NCI-H82 treated with DMSO at 0.1 percent for 48 hours (cell line): ENCODE data around the gene BACH2.

Experiments used
- DNase-seq: peaks from one replicate; lab custom pipeline; 2025; ENCODE audit not compliant: unreplicated experiment; lab: John Stamatoyannopoulos, UW

The BACH2 gene

GRCh38 chr6:90302320-90302719 lies 5.7 kb upstream of the BACH2 start:
- DNase-seq: no peak

GRCh38 chr6:90301816-90302215 lies 5.2 kb upstream of the BACH2 start:
- no peak for DNase-seq

GRCh38 chr6:90298459-90299053 lies 1.9 kb upstream of the BACH2 start:
- DNase-seq: no peak

GRCh38 chr6:90297867-90298381 lies 1.3 kb upstream of the BACH2 start:
- no peak for DNase-seq

GRCh38 chr6:90297115-90297866 lies 648 bp upstream of the BACH2 start:
- no peak for DNase-seq

GRCh38 chr6:90295854-90296340 lies 746 bp downstream of the BACH2 start:
- DNase-seq: peak; percentile 25

GRCh38 chr6:90294989-90295853 lies 1.4 kb downstream of the BACH2 start:
- DNase-seq: no peak

- no peak for DNase-seq
These were observed 2.0 kb downstream of the BACH2 start for GRCh38 chr6:90294614-90294988.

- DNase-seq: no peak
These were observed 2.6 kb downstream of the BACH2 start for GRCh38 chr6:90294008-90294511.

GRCh38 chr6:90293319-90293953 lies 3.2 kb downstream of the BACH2 start:
- DNase-seq: peak; percentile 71

- DNase-seq: no peak
These were observed 5.1 kb downstream of the BACH2 start for GRCh38 chr6:90291565-90291964.

- no peak for DNase-seq
These were observed 5.7 kb downstream of the BACH2 start for GRCh38 chr6:90290811-90291420.

- DNase-seq: no peak
These were observed 6.7 kb downstream of the BACH2 start for GRCh38 chr6:90289902-90290301.

- no peak for DNase-seq
These were observed 8.2 kb downstream of the BACH2 start for GRCh38 chr6:90288404-90288803.

- no peak for DNase-seq
These were observed 9.7 kb downstream of the BACH2 start for GRCh38 chr6:90286884-90287488.

GRCh38 chr6:90285611-90286381 lies 10.8 kb downstream of the BACH2 start:
- no peak for DNase-seq

- DNase-seq: no peak
These were observed 11.6 kb downstream of the BACH2 start for GRCh38 chr6:90285042-90285481.

- no peak for DNase-seq
These were observed 12.2 kb downstream of the BACH2 start for GRCh38 chr6:90284236-90285041.
